Activated naive CD4-positive, alpha-beta T cell treated with anti-CD3 and anti-CD28 coated beads, Interleukin-2, amount 50 U/mL, for 16 hours (primary cell): ENCODE data around the gene IFNB1.

ENCODE experiments used
- DNase-seq: peaks from one replicate; pipeline ENCODE4 v3.0.0-alpha.2; 2020

The IFNB1 gene

GRCh38 chr9:21077781-21078180 lies at the start of gene IFNB1:
IFNB1 (minus strand) TSS chr9:21077942; CDS start chr9:21077869, 73 bp downstream.
- no peak for DNase-seq

- no peak for DNase-seq
Observed at GRCh38 chr9:21121595-21122251, 44.0 kb upstream of the IFNB1 start.

GRCh38 chr9:21121079-21121478 lies 43.3 kb upstream of the IFNB1 start:
- DNase-seq, result no peak

GRCh38 chr9:21119093-21119770 lies 41.5 kb upstream of the IFNB1 start:
- DNase-seq, result no peak

- no peak for DNase-seq
Observed at GRCh38 chr9:21114311-21114710, 36.6 kb upstream of the IFNB1 start.

GRCh38 chr9:21110708-21111576 lies 33.2 kb upstream of the IFNB1 start:
- DNase-seq, result no peak

GRCh38 chr9:21104787-21105186 lies 27.0 kb upstream of the IFNB1 start:
- DNase-seq, result no peak

GRCh38 chr9:21102305-21102704 lies 24.6 kb upstream of the IFNB1 start:
- no peak for DNase-seq

GRCh38 chr9:21097817-21098216 lies 20.1 kb upstream of the IFNB1 start:
- no peak for DNase-seq

- DNase-seq, result no peak
Observed at GRCh38 chr9:21096901-21097255, 19.1 kb upstream of the IFNB1 start.

GRCh38 chr9:21096172-21096900 lies 18.6 kb upstream of the IFNB1 start:
- peak; percentile 40 for DNase-seq

- no peak for DNase-seq
Observed at GRCh38 chr9:21095561-21095960, 17.8 kb upstream of the IFNB1 start.

GRCh38 chr9:21086538-21086937 lies 8.8 kb upstream of the IFNB1 start:
- DNase-seq, result no peak

- DNase-seq, result no peak
Observed at GRCh38 chr9:21085005-21085404, 7.3 kb upstream of the IFNB1 start.

GRCh38 chr9:21084242-21084850 lies 6.6 kb upstream of the IFNB1 start:
- no peak for DNase-seq

GRCh38 chr9:21082671-21083070 lies 4.9 kb upstream of the IFNB1 start:
- DNase-seq, result no peak

GRCh38 chr9:21081999-21082398 lies 4.3 kb upstream of the IFNB1 start:
- DNase-seq, result no peak

- no peak for DNase-seq
Observed at GRCh38 chr9:21081451-21081850, 3.7 kb upstream of the IFNB1 start.

- no peak for DNase-seq
Observed at GRCh38 chr9:21080793-21081192, 3.1 kb upstream of the IFNB1 start.

GRCh38 chr9:21078702-21079101 lies 960 bp upstream of the IFNB1 start:
- no peak for DNase-seq

- no peak for DNase-seq
Observed at GRCh38 chr9:21075484-21075883, 2.3 kb downstream of the IFNB1 start.

GRCh38 chr9:21070906-21071305 lies 6.8 kb downstream of the IFNB1 start:
- DNase-seq, result no peak

GRCh38 chr9:21070171-21070571 lies 7.6 kb downstream of the IFNB1 start:
- no peak for DNase-seq
